ENCODE results near the gene ALPP. TPM values are rescaled to one million over a fixed set of nuclear protein-coding genes. Genes with fewer than 3 reads are reported as not detected.

The ALPP gene
- total RNA-seq, 1 experiment from 2014 or later, result 8.6 TPM

DNA sequence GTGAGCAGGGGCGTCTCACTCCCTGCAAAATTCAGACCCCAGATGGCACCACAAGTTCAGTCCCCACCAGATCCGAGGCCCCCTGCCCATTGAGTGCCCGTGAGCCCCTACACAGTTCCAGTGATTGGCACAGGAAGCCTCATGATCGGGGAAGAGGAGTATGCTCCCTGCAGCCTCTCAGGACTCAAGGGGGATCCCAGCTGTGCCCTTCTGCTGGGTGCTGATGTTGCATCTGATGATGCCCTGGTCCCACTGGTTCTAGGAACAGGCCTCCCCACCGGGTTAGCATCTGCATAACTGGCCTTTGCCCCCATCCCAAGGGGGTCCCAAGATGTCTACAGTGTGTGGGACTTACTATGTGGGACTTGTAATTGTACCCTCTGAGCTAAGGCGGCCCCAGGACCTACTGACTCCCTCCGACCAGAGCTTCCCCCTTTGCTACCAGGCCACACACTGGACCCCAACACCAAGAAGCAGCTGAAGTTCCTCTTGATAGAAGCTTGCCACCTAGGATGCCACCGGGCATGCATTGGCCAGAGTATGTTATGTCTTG, 36.7 kb downstream of the ALPP start:
- H3K4me3 ChIP-seq (ENCODE audit: low read length), result no peak overlapping the region
- no peaks in the 10 kb centered on the region for H4K20me1 ChIP-seq (ENCODE audit: low read length)
- ATAC-seq (no peak), DNase-seq (no peak)
- BruUV-seq (replicated peaks), result no TSS peak
- H3K27ac ChIP-seq (ENCODE audit: low read length), result no peak overlapping the region
- H2AFZ ChIP-seq (ENCODE audit: low read length), result no peak overlapping the region
- no peak overlapping the region for H3K4me2 ChIP-seq (ENCODE audit: low read length)
- POLR2A ChIA-PET (ENCODE audit: unreplicated experiment), result no interaction called here
- no peak overlapping the region for H3K9ac ChIP-seq (ENCODE audit: low read length)
- H3K9me2 ChIP-seq (replicated peaks; ENCODE audit: low read length), result no peaks in the 10 kb centered on the region
- TF ChIP-seq EZH2phosphoT487 (IDR thresholded peaks at IDR 0.05; ENCODE audit: borderline replicate concordance, low read length) (no peak), EZH2 (IDR thresholded peaks at IDR 0.05; ENCODE audit: low read length, unreplicated experiment) (no peak)
- TF ChIP-seq, protein P1, sequence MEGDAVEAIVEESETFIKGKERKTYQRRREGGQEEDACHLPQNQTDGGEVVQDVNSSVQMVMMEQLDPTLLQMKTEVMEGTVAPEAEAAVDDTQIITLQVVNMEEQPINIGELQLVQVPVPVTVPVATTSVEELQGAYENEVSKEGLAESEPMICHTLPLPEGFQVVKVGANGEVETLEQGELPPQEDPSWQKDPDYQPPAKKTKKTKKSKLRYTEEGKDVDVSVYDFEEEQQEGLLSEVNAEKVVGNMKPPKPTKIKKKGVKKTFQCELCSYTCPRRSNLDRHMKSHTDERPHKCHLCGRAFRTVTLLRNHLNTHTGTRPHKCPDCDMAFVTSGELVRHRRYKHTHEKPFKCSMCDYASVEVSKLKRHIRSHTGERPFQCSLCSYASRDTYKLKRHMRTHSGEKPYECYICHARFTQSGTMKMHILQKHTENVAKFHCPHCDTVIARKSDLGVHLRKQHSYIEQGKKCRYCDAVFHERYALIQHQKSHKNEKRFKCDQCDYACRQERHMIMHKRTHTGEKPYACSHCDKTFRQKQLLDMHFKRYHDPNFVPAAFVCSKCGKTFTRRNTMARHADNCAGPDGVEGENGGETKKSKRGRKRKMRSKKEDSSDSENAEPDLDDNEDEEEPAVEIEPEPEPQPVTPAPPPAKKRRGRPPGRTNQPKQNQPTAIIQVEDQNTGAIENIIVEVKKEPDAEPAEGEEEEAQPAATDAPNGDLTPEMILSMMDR (conservative IDR thresholded peaks at IDR 0.05; ENCODE audit: low read depth, low read length), result no peak
- CTCF ChIA-PET, result no interaction called here
- no peaks in the 10 kb centered on the region for H3F3A ChIP-seq (ENCODE audit: low read length, unreplicated experiment)
- peaks cover 20% of the 10 kb centered on the region for H3K27me3 ChIP-seq (ENCODE audit: low read length)
- no peaks in the 10 kb centered on the region for H3K4me1 ChIP-seq (ENCODE audit: insufficient read depth, low read length)
- H3K36me3 ChIP-seq (ENCODE audit: low read depth, low read length), result no peaks in the 10 kb centered on the region
- no peaks in the 10 kb centered on the region for H3K9me3 ChIP-seq (ENCODE audit: low read length)
- intact Hi-C loops (cut with micrococcal nuclease), result no loop called here
- H3K79me2 ChIP-seq (ENCODE audit: low read length), result no peaks in the 10 kb centered on the region

DNA sequence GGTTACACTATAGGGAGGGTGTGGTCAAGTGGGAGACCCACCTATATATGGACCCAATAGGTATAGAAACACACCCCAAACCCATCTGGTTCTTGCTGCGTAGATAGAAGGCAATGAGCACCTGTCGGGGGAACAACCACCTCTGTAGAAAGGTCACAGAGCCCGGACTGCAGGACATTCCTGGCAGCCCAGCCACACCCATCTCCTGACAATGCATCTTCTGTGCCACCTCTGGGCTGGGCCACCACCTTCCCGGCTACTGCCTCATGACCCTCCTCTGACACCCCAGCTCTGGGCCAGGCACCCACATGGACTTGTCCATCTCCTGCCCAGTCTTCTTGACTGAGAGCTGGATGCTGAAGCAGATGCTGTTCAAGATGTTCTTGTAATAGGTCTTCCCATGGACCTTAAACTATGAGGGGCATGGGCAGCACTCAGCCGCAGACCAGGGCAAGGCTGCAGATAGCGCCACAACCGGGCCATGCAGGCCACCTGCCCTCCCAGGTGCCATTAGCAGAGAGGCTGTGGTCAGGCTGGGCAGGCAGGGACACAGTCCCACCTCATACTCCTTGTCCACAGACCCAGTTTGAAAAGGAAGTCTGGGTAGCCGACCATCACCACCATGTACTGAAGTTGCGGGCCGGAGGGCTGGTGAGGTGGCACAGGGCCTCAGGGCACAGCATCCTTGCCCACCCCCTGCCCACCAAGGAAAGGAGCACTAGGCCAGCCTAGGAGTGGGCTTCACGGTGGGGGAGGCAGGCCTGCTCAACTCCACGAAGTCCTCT, 37.4 kb downstream of the ALPP start:
- H3K9me3 ChIP-seq (ENCODE audit: low read length), result no peaks in the 10 kb centered on the region
- H3K4me2 ChIP-seq (ENCODE audit: low read length), result no peak overlapping the region
- H2AFZ ChIP-seq (ENCODE audit: low read length), result no peak overlapping the region
- ATAC-seq (no peak), DNase-seq (no peak)
- CTCF ChIA-PET, result no interaction called here
- H3K79me2 ChIP-seq (ENCODE audit: low read length), result no peaks in the 10 kb centered on the region
- H4K20me1 ChIP-seq (ENCODE audit: low read length), result no peaks in the 10 kb centered on the region
- POLR2A ChIA-PET (ENCODE audit: unreplicated experiment), result no interaction called here
- H3K4me3 ChIP-seq (ENCODE audit: low read length), result no peak overlapping the region
- H3K27me3 ChIP-seq (ENCODE audit: low read length), result peaks cover 24% of the 10 kb centered on the region
- H3K9ac ChIP-seq (ENCODE audit: low read length), result no peak overlapping the region
- no peaks in the 10 kb centered on the region for H3K4me1 ChIP-seq (ENCODE audit: insufficient read depth, low read length)
- no peaks in the 10 kb centered on the region for H3K9me2 ChIP-seq (replicated peaks; ENCODE audit: low read length)
- BruUV-seq (replicated peaks), result no TSS peak
- TF ChIP-seq EZH2 (IDR thresholded peaks at IDR 0.05; ENCODE audit: low read length, unreplicated experiment) (no peak), EZH2phosphoT487 (IDR thresholded peaks at IDR 0.05; ENCODE audit: borderline replicate concordance, low read length) (no peak)
- TF ChIP-seq, protein P1 (conservative IDR thresholded peaks at IDR 0.05; ENCODE audit: low read depth, low read length), result no peak
- no peaks in the 10 kb centered on the region for H3F3A ChIP-seq (ENCODE audit: low read length, unreplicated experiment)
- H3K36me3 ChIP-seq (ENCODE audit: low read depth, low read length), result no peaks in the 10 kb centered on the region
- H3K27ac ChIP-seq (ENCODE audit: low read length), result no peak overlapping the region
- intact Hi-C loops (cut with micrococcal nuclease), result no loop called here

All from PC-3 (cell line).